ENCODE measurements around the gene CDC7. TPM values are rescaled to one million over a fixed set of nuclear protein-coding genes. Genes with fewer than 3 reads are reported as not detected.

The CDC7 gene
- total RNA-seq, 1 donor = 6.5 TPM

GRCh38 chr1:91568261-91568660 lies 67.6 kb downstream of the CDC7 start:
- no peak for TF ChIP-seq CTCF (IDR thresholded peaks at IDR 0.05; ENCODE audit: insufficient read depth, low read depth, low read length)
- no peak for DNase-seq (ENCODE audit: low read depth)
- H3K4me3 ChIP-seq (ENCODE audit: low read depth, low read length) = no peak overlapping the region

GRCh38 chr1:91569411-91570119 lies 68.9 kb downstream of the CDC7 start:
- peak; percentile 83 for DNase-seq (ENCODE audit: low read depth)
- no peak overlapping the region for H3K4me3 ChIP-seq (ENCODE audit: low read depth, low read length)
- no peak for TF ChIP-seq CTCF (IDR thresholded peaks at IDR 0.05; ENCODE audit: insufficient read depth, low read depth, low read length)

GRCh38 chr1:91570120-91570448 lies 69.4 kb downstream of the CDC7 start:
- no peak for DNase-seq (ENCODE audit: low read depth)
- no peak for TF ChIP-seq CTCF (IDR thresholded peaks at IDR 0.05; ENCODE audit: insufficient read depth, low read depth, low read length)
- H3K4me3 ChIP-seq (ENCODE audit: low read depth, low read length) = no peak overlapping the region

- H3K4me3 ChIP-seq (ENCODE audit: low read depth, low read length) = no peak overlapping the region
- TF ChIP-seq CTCF (IDR thresholded peaks at IDR 0.05; ENCODE audit: insufficient read depth, low read depth, low read length) = no peak
- DNase-seq (ENCODE audit: low read depth) = no peak
These were observed 71.4 kb downstream of the CDC7 start for GRCh38 chr1:91572044-91572443.

Other genes with a start within 250 kb of the CDC7 start
- gene HFM1, start 96.0 kb upstream of the CDC7 start, total RNA-seq = under 0.01 TPM in 2 replicates

Measured in fibroblast of villous mesenchyme (primary cell).